Activated CD4-positive, CD25-positive, alpha-beta regulatory T cell treated with anti-CD3 and anti-CD28 coated beads, Interleukin-2, amount 50 U/mL, for 72 hours (primary cell): ENCODE results near the gene PRELID3B.

Experiments
- DNase-seq: peaks from one replicate; pipeline ENCODE4 v3.0.0; 2021

PRELID3B gene

GRCh38 chr20:59042151-59042795, at the start of gene PRELID3B:
TSS of gene PRELID3B (minus strand) at chr20:59042786. CDS start at chr20:59042730, 56 bp downstream.
- no peak for DNase-seq

- DNase-seq = peak; percentile 87
Measured at GRCh38 chr20:59087829-59088433, 45.3 kb upstream of the PRELID3B start.

GRCh38 chr20:59086923-59087322, 44.3 kb upstream of the PRELID3B start:
- DNase-seq = no peak

- no peak for DNase-seq
Measured at GRCh38 chr20:59084041-59084850, 41.7 kb upstream of the PRELID3B start.

- DNase-seq = no peak
Measured at GRCh38 chr20:59082981-59083380, 40.4 kb upstream of the PRELID3B start.

GRCh38 chr20:59082077-59082740, 39.6 kb upstream of the PRELID3B start:
- DNase-seq = no peak

- no peak for DNase-seq
Measured at GRCh38 chr20:59081036-59081435, 38.5 kb upstream of the PRELID3B start.

GRCh38 chr20:59078231-59078630, 35.6 kb upstream of the PRELID3B start:
- DNase-seq = no peak

GRCh38 chr20:59077705-59078104, 35.1 kb upstream of the PRELID3B start:
- DNase-seq = no peak

GRCh38 chr20:59075934-59076508, 33.4 kb upstream of the PRELID3B start:
- DNase-seq = no peak

GRCh38 chr20:59074456-59074855, 31.9 kb upstream of the PRELID3B start:
- no peak for DNase-seq

GRCh38 chr20:59073582-59073981, 31.0 kb upstream of the PRELID3B start:
- no peak for DNase-seq

- DNase-seq = no peak
Measured at GRCh38 chr20:59071216-59071615, 28.6 kb upstream of the PRELID3B start.

- DNase-seq = no peak
Measured at GRCh38 chr20:59069026-59069425, 26.4 kb upstream of the PRELID3B start.

- DNase-seq = no peak
Measured at GRCh38 chr20:59068534-59068933, 25.9 kb upstream of the PRELID3B start.

- DNase-seq = no peak
Measured at GRCh38 chr20:59064214-59064722, 21.7 kb upstream of the PRELID3B start.

GRCh38 chr20:59063358-59064213, 21.0 kb upstream of the PRELID3B start:
- DNase-seq = no peak

- DNase-seq = no peak
Measured at GRCh38 chr20:59062081-59062480, 19.5 kb upstream of the PRELID3B start.

GRCh38 chr20:59055302-59055701, 12.7 kb upstream of the PRELID3B start:
- DNase-seq = no peak

GRCh38 chr20:59051666-59052185, 9.1 kb upstream of the PRELID3B start:
- no peak for DNase-seq

- DNase-seq = no peak
Measured at GRCh38 chr20:59050437-59050836, 7.9 kb upstream of the PRELID3B start.

- DNase-seq = no peak
Measured at GRCh38 chr20:59048681-59049030, 6.1 kb upstream of the PRELID3B start.
